GM19099 (cell line): ENCODE results near the gene UPB1.

Experiments
- POLR2A ChIP-seq: IDR thresholded peaks from 3 replicates; pipeline ENCODE4 v1.6.1; 2011; ENCODE audit warnings: low read depth; ENCODE audit not compliant: insufficient read length; ENCODE audit errors: extremely low read depth

The UPB1 gene

DNA sequence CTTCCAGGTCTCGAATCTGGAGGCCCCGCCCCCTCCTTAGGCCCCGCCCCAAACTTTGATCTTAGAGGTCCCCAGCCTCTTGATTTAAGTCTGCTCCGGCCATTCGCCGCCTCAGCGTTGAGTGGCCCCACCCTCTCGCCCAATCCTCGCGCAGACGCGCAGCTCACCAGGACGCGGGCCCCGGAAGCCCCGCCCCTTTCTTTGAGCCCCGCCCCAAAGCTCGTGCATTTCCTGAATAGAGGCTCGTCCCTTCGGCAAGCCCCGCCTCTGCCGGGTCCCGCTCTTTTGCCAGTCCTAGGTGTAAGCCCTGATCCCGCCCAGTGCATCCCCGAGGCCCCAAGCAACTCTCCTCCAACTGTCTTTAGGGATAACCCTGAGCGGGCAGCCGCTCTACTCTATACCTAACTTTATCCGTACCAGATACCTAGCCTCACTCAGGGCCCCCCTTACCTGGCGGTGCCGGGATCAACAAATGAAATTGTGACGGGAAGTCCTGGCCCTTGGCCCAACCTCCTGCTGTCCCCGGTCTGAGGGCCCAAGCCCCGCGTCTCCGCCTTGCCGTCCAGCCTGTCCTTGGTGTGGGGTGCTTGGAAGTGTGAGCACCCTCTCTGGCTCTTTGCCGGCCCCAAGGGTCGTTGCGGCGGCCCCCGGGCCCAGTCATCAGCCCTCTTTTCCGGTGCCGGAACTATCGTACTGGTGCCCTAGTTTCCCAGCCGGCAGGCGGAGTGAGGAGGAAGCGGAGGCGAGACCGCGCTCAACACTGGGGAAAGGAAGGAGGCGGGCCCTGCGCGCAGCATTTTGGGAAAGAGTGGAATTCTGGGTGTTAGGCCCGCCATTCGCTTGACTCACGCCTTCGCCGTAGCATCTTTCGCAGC, 60.3 kb downstream of the UPB1 start, which contains the start of gene SNRPD3:
Gene SNRPD3, plus strand, starts transcription at position 835 of the 875 bp plus-strand sequence. CDS start 1,676 bp downstream, outside the sequence.
- peak; percentile 70 for TF ChIP-seq POLR2A

- no peak for TF ChIP-seq POLR2A
These were observed 64.3 kb downstream of the UPB1 start for GRCh38 chr22:24559471-24559870.

DNA sequence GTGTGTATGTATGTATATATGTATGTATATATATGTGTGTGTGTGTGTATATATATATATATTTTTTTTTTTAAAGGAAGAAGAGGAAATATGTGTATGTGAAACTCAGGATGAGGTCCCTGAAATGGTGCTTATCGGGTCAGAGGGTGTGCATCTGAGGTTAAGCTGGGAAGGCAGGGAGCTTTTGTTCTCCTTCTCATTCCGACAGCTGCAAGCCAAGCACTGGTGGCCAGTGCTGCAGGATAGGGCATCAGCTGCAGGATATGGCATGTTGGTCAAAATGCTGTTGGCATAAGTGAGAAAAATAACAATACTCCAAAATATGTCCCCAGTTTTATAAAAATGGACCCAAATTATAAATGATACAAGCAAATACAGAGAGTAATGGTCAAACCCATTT, 68.1 kb downstream of the UPB1 start:
- TF ChIP-seq POLR2A: no peak

GRCh38 chr22:24564376-24565058, 69.4 kb downstream of the UPB1 start:
- TF ChIP-seq POLR2A: no peak

GRCh38 chr22:24565077-24565476, 69.9 kb downstream of the UPB1 start:
- no peak for TF ChIP-seq POLR2A

GRCh38 chr22:24566899-24567511, 71.9 kb downstream of the UPB1 start:
- no peak for TF ChIP-seq POLR2A

- no peak for TF ChIP-seq POLR2A
These were observed 72.5 kb downstream of the UPB1 start for GRCh38 chr22:24567668-24568067.

GRCh38 chr22:24571266-24571665, 76.1 kb downstream of the UPB1 start:
- no peak for TF ChIP-seq POLR2A

GRCh38 chr22:24576778-24577177, 81.6 kb downstream of the UPB1 start:
- no peak for TF ChIP-seq POLR2A
